ENCODE measurements around the gene SSBP3.

DNA sequence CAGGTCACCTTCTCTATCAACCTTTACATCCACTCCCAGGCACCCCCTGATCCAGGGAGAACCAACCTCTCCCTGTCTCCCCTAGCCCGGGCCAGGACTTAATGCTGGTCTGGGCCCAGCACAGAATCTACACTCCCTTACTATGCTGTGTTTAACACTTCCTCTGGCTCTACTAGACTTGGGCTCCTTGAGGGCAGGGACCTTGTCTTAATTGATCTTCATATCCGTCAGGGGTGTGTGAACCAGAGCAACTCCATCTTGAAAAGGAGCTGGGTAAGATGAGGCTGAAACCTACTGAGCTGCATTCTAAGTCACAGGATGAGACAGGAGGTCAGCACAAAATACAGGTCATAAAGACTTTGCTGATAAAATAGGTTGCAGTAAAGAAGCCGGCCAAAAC is 98.9 kb downstream of the SSBP3 start:
- TF ChIP-seq POLR2AphosphoS5 (IDR thresholded peaks at IDR 0.05) (no peak), POLR2A (IDR thresholded peaks at IDR 0.05) (no peak)
- TF ChIP-seq, protein P1, sequence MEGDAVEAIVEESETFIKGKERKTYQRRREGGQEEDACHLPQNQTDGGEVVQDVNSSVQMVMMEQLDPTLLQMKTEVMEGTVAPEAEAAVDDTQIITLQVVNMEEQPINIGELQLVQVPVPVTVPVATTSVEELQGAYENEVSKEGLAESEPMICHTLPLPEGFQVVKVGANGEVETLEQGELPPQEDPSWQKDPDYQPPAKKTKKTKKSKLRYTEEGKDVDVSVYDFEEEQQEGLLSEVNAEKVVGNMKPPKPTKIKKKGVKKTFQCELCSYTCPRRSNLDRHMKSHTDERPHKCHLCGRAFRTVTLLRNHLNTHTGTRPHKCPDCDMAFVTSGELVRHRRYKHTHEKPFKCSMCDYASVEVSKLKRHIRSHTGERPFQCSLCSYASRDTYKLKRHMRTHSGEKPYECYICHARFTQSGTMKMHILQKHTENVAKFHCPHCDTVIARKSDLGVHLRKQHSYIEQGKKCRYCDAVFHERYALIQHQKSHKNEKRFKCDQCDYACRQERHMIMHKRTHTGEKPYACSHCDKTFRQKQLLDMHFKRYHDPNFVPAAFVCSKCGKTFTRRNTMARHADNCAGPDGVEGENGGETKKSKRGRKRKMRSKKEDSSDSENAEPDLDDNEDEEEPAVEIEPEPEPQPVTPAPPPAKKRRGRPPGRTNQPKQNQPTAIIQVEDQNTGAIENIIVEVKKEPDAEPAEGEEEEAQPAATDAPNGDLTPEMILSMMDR (IDR thresholded peaks at IDR 0.05), result no peak

Data from suprapubic skin (tissue), 4 donors.